Stimulated activated CD4-positive, alpha-beta T cell treated with anti-CD3 and anti-CD28 coated beads, Interleukin-1b, Interleukin-23, amount 100 ng/mL, for 48 hours (primary cell): ENCODE results near the gene GMPPA.

Experiments
- DNase-seq: peaks from one replicate; pipeline ENCODE4 v3.0.0-alpha.2; 2020

The GMPPA gene

GRCh38 chr2:219506802-219507526 lies 8.3 kb downstream of the GMPPA start:
- DNase-seq: no peak

- no peak for DNase-seq
These were observed 9.1 kb downstream of the GMPPA start for GRCh38 chr2:219507581-219508443.

DNA sequence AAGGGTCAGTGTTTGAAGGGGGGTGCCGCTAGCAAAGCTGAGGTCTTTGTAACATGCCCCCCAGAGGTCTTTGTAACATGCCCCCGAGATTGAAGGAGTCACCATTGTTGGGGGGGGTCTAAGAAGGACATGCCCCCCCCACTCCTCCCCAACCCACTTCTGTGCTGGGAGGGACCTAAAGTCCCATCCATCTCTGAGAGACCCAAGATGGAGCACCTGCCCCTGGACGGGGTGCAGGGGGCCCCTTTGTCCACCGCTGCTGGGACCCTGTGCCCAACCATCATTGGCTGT lies 9.7 kb downstream of the GMPPA start:
- no peak for DNase-seq

DNA sequence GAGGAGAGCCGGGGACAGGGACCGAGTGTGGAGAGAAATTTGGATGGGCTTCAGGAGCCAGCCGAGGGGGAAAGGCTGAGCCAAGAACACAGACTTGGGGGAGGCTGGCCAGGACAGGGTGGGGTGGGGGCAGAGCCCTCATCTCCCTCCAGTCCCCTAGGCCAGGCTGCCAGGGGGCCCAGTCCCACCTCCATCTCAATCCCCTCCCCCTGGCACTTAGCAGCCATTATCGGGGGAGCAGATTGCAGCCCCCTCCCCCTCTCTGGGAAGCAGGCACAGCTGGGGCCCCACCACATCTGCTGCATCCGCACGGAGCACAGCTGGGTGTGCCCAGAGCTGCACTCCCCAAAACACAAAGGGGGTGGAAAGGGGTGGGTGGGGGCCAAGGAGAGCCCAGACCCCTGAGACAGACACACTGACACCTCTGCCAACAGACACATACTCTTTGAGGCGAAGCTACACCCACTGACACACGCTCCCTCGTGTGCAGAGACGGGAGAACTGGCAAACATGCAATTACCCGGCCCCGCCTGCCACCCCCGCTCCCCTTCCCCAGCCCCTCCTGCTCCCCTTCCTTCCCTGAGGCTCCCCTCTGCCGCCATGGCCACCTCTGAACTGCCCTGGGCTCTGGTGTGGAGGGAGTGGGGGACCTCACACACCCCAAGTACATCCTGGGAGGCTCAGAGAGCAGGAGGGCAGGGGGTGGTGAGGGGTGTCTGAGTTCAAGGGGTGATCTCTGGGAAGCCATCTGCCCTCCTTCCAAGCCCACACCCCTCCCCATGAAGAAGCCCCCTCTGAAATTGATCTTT lies 10.5 kb downstream of the GMPPA start:
- DNase-seq: no peak

DNA sequence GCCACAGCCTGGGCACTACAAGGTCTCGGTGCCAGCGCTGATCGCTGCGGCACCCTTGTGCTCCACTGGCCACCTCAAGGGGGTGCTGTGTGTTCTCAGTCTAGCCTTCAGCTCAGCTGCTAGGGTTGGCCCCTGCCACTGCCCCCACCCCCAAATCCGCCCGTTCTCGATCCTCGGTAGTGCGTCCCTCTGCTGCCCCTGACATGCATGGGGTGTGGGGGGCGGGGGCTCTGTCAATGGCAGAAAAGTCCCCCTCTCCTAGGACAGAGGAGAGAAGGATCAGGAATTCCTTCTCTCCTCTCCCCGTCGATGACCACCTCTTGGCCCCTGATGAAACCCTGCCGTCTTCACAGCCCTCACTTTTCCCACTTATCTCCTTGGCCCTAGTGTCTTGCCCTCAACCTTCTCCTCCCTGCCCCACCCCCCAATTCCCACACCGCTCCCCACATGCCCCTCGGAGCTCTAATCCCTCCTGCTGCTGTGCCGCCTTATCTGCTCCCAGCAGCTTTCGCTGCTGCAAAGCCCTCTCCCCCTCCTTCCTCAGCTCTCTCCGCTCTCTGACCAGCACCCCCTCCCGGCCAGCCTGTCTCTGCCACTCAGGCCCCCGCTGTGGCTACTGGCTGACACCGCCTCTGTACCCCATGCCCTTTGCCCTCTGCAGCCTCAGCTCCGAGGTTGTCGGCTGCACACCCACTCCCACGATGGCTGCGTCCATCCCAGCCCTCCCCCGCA lies 11.3 kb downstream of the GMPPA start:
- peak; percentile 48 for DNase-seq

DNA sequence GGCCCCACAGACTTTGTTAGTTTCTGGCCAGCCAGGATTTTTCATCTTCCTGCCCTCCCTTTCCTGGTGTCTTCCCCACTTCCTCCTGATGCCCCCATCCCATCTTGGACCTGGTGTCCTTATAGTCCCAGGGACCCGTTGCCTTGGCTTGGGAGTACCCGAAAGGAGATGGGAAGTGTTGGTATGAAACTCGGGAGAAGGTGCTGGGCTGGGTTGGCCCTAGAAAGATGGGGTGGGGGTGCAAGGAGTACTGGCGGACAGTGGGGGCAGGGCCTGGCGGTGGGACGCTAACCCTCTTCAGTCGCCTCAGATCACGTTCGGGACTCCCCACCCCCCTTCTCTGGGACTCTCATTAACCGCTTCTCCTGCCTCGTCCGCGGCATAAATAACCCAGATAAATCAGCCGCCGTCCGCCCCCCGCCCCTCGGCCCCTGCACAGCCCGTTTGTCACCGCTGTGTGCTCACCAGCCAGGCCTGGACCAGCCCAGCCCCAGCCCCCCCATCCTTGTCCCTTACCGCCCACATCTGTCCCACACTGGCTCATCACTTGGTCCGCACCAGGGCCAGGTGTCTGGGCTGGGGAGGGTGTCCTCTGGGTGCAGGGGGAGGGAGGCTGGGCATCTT lies 11.9 kb downstream of the GMPPA start:
- no peak for DNase-seq

DNA sequence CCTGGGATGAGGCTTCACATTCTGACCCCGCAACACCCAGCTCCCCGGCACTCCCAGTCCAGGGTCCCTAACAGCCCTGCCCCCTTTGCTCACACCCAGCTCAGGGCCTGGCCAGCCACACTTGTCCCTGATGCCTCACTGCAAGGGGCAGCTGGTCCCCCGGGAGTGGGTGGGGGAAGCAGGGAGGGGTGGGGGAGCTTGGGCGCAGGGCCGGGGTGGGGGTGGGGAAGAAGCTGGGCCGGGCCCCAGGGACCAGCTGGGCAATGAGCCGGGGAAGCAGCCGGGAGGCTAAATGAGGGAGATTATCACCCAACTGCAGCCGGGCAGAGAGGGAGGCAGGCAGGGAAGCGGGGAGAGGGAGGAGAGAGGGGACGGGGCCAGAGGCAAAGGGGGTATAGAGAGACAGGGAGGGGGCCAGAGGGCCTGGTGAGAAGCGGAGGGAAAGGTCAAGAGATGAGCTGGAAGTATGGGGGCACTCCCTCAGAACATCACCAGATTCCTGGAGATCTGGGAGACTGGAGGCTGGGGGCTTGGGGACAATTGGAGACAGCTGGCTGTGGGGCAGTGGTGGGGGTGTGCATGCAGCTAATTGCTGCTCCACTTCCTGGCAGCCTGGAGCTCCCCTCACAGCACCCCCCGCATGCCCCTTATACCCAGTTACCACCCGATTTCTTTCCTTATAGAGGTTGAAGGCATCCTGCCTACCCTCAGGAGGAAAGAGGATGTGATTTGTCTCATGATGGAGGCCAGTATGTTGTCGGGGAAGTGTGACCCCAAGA lies 13.0 kb downstream of the GMPPA start:
- no peak for DNase-seq

DNA sequence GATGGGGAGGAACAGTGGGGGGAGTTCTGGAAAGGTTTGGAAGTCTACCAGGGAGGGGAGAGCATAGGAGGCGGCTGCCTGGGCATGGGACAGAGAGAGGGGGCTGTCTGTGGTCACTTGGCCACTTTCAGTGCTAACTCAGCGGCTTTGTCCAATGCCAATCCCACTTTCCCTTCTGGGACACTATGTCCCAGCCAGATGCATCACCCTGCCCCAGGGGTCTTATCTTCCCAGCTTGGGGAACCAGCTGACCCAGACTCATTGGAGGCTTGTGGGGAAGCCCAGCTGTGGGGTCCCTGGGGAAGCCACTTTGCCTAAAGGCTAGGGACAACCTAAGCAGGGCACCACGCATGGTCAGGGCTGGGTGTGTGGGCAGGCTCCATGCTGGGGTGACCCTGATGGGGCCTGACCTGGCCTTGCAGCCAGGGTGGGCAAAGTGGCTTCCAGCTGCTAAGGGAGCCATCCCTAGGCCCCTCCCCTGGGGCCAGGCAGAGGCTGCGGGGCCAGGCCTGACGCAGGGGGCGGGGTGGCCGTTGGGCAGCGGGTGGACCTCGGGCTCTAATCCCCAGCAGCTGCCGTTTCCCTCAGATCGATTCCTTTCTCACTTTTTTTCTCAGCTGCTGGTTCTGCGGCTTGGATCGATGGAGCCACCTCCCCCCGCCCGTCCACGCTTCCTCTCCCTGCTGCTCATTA lies 14.0 kb downstream of the GMPPA start:
- no peak for DNase-seq

- DNase-seq: no peak
These were observed 15.1 kb downstream of the GMPPA start for GRCh38 chr2:219513787-219514186.

DNA sequence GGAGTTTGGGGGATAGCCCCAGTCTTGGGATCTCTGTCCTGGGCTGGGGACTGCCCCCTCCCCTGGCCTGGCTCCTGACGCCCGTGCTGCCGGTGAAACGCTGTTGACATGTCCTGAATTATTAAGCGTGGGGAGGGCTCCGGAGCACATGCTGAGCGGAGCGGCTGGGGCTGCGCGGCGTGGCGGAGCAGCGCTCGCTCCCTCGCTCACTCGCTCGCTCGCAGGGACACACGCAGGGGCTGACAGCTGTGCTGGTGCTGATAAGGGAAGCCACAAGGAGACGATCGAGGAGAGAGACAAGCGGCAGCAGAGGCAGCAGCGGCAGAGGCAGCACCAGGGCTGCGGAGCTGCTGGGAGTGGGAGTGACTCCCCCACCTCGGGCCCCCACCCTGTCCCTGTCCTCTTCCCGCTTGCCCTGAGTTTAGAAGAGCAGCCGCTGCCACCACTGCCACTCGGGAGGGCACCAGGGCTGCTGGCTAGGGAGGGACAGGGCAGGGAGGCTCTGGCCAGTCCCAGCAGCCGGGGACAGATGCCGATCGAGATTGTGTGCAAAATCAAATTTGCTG lies 15.6 kb downstream of the GMPPA start, which contains the start of gene ASIC4:
ASIC4 (plus strand) TSS at position 287 of the 566 bp plus-strand sequence; CDS start at position 530, 243 bp downstream.
- DNase-seq: no peak

DNA sequence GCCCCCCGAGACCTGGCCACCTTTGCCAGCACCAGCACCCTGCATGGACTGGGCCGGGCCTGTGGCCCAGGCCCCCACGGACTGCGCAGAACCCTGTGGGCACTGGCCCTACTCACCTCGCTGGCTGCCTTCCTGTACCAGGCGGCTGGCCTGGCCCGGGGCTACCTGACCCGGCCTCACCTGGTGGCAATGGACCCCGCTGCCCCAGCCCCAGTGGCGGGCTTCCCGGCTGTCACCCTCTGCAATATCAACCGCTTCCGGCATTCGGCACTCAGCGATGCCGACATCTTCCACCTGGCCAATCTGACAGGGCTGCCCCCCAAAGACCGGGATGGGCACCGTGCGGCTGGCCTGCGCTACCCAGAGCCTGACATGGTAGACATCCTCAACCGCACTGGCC lies 16.1 kb downstream of the GMPPA start:
- DNase-seq: no peak

DNA sequence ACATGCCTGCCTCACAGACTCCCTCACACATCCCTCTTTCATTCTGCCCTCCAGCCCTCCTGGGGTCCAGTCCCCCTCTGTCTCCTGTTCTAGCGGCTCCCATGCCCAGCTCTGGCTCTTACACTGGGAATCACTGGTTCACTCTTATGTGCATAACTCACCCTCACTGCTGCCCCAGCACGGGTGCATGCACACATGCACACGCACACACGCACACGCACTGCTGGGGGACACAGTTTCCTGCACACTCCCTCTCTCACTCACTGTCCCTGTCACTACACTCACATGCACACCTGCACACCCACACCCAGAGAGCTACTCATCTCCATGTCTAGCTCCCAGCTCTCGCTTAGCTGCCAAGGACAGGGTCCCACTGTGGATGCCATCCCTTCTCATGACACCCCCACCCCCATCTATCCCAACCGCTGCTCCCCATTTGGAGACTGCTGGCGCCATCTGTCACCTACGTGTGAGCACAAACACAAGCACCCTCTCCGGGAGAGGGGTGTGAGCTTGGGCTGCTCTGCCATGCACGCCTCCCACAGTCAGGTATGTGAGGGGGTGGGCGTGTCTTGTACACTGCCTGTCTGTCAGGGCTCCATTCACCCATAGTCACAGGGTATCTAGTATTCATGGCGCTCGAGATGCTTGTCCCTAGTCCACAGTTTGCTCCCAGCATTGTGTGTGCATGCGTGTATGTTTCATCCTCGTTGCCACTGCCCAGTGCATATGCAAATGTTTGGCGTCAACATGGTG lies 17.4 kb downstream of the GMPPA start:
- no peak for DNase-seq

- no peak for DNase-seq
These were observed 18.2 kb downstream of the GMPPA start for GRCh38 chr2:219516888-219517287.

DNA sequence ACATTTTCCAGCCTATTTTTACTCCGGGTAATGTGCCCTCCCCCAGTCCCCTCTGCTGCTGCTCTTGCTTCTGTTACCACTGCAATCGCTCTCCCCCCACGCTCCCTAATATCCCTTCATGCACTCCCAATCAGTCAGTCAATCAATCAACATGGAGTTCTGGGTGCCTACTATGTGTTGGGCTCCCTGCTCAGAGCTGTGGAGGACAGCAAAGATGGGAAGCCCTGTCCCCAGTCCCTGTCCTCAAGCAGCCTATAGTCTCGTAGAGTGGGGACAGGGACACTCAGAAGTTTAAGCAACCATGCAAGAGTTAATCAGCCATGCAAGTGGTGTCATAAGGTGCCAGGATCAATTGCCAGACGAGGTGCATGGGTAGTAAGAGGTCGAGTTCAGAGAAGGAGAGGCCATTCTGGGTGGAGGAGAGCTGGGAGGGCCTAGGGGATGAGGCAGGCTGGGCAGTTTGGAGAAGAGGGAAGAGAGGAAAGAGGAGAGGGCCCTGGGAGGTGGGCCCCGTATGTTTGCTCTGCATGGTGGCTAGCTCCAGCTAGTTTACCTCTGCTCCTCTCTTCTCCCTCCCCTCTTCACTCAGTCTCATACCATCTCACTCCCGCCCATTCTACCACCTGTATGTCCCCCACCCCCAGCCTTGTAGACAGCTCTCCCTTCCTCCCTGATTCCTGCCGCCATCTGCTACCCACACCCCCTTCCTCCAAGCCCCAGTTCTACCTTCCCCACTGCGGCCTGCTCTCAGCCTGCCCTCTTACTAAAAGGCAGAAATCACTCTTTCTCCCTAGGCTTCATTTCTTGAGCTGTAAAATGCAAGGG lies 19.5 kb downstream of the GMPPA start:
- DNase-seq: no peak

DNA sequence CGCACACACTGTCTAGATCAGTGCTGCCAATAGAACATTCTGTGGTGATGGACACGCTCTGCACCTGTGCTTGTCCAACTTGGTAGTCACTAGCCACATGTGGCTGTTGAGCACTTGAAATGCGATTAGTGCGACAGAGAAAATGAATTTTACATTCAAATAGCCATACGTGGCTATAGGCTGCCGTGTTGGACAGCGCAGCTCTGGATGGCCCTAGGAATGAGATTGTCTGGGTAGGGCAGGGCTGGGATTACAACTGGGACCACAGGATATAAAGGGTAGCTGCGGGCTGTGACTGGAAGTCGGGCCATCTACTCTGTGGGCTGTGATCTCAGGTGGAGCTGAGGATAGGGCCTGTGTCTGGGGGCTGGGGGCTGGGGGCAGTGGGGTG lies 20.8 kb downstream of the GMPPA start:
- DNase-seq: no peak

GRCh38 chr2:219520079-219520478 lies 21.4 kb downstream of the GMPPA start:
- no peak for DNase-seq

DNA sequence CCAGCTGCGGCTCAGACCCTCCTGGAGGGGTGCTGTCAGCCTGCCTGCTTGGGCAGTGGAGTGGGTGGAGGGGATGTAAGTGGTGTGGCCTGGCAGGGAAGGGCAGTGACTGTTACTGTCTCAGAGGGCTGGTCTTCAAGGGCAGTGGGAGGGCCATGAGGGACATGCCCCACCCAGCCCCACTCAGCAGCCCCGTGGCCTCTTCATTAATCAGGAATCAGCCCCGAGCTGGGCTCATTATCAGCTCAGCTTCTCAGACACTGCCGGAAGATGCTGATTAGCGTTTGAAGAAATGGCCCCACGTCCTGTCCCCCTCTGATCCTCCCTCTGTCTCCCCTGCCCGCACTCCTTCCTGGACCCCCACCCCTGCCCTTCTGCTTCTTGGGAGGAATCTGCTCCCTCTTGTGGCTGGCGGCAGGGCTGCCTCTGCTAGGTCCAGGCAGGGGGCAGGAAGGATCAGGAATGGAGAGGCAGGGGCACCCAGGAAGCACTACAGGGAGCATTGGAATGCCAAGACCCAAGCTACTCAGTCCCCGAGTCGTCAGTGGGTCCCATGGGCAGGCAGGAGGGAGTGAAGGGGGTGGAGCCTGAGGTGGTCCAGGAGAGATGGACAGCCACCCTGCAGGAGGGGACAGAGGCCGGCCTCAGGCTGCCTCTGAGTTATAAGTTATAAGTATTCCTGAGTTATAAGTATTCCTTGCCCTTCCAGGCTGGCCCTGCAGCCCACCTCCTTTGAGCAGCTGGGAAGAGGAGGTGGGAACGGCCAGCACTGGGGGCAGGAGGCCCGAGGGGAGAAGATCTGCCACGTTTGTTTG lies 22.6 kb downstream of the GMPPA start:
- DNase-seq: no peak
